Cardiac muscle cell (in vitro differentiated cells and primary cell): ENCODE measurements around the gene SMAD2. TPM values are rescaled to one million over a fixed set of nuclear protein-coding genes. Genes with fewer than 3 reads are reported as not detected.
A peak's percentile ranks its signal among the peaks of the same experiment; 100 is the strongest.
"Not testable (repeated sequence)": the region's sequence is repeated elsewhere in the genome, so short reads cannot be mapped to it uniquely, and the experiment has no call there.

Source experiments
- DNase-seq, 2 donors: peaks; one replicate each; pipeline versions ENCODE4 v3.0.0 to v3.0.0-alpha.2; 2010 to 2017; ENCODE audit warnings: low read depth in 1 of 2, low spot score in 1 of 2
- H3K27ac ChIP-seq: fragments of 200-600 bp; sonication (generic); 2 replicates; pipeline ENCODE4 v1.5.1; 2016
- H3K27me3 ChIP-seq: fragments of 200-600 bp; sonication (generic); 2 replicates; pipeline ENCODE4 v1.6.0; 2016; ENCODE audit warnings: control low read depth
- H3K36me3 ChIP-seq: fragments of 200-600 bp; sonication (generic); 2 replicates; pipeline ENCODE4 v1.5.1; 2016; ENCODE audit warnings: control low read depth
- H3K4me1 ChIP-seq: fragments of 200-600 bp; sonication (generic); 2 replicates; pipeline ENCODE4 v1.8.1; 2017; ENCODE audit warnings: low read depth, mild to moderate bottlenecking, mixed run types
- H3K4me3 ChIP-seq: fragments of 200-600 bp; sonication (generic); 2 replicates; pipeline ENCODE4 v1.5.1; 2016; ENCODE audit warnings: mild to moderate bottlenecking
- H3K9me3 ChIP-seq: fragments of 200-600 bp; sonication (generic); 2 replicates; pipeline ENCODE4 v1.5.1; 2017; ENCODE audit warnings: low read depth, mild to moderate bottlenecking, control low read depth
- CTCF ChIP-seq: IDR thresholded peaks from 2 replicates; pipeline ENCODE4 v1.5.1; 2012; ENCODE audit warnings: low read depth, mild to moderate bottlenecking, low read length
- polyA plus RNA-seq: library from polyadenylated mRNA; unstranded; fragments of >200 nt; fragmentation: Nextera tagmentation; extraction: Ambion mirVana; gene quantifications from 2 replicates; pipeline ENCODE4 v1.2.1, GENCODE V29; 2016
- total RNA-seq: library from RNA; depleted of rRNA; stranded (reverse); fragments of >200 nt; gene quantifications from 2 replicates; pipeline ENCODE4 v1.2.3, GENCODE V29; 2016

SMAD2 gene
- total and polyA plus RNA-seq, 2 experiments from 2014 or later, result 84.6 to 85.8 TPM

- no peak overlapping the region for H3K27ac ChIP-seq
- no peaks in the 10 kb centered on the region for H3K9me3 ChIP-seq
- no peaks in the 10 kb centered on the region for H3K27me3 ChIP-seq
- TF ChIP-seq CTCF, result no peak
- H3K4me1 ChIP-seq, result no peaks in the 10 kb centered on the region
- H3K4me3 ChIP-seq, result no peak overlapping the region
- peaks cover 36% of the 10 kb centered on the region for H3K36me3 ChIP-seq
- no peak for DNase-seq
Observed at GRCh38 chr18:47842836-47843235, 87.6 kb downstream of the SMAD2 start.

- H3K4me3 ChIP-seq, result no peak overlapping the region
- no peaks in the 10 kb centered on the region for H3K4me1 ChIP-seq
- no peak overlapping the region for H3K27ac ChIP-seq
- H3K27me3 ChIP-seq, result no peaks in the 10 kb centered on the region
- H3K9me3 ChIP-seq, result no peaks in the 10 kb centered on the region
- DNase-seq, result no peak
- peaks cover 25% of the 10 kb centered on the region for H3K36me3 ChIP-seq
- TF ChIP-seq CTCF, result no peak
Observed at GRCh38 chr18:47838396-47838795, 92.1 kb downstream of the SMAD2 start.

- peak in 1 of 2 donors; percentile 22 for DNase-seq
- no peak for TF ChIP-seq CTCF
- Histone ChIP-seq H3K36me3 (peaks cover 10% of the 10 kb centered on the region), H3K27ac (no peak overlapping the region), H3K27me3 (no peaks in the 10 kb centered on the region), H3K9me3 (no peaks in the 10 kb centered on the region), H3K4me1 (no peaks in the 10 kb centered on the region), H3K4me3 (no peak overlapping the region)
Observed at GRCh38 chr18:47832348-47832747, 98.1 kb downstream of the SMAD2 start.

DNA sequence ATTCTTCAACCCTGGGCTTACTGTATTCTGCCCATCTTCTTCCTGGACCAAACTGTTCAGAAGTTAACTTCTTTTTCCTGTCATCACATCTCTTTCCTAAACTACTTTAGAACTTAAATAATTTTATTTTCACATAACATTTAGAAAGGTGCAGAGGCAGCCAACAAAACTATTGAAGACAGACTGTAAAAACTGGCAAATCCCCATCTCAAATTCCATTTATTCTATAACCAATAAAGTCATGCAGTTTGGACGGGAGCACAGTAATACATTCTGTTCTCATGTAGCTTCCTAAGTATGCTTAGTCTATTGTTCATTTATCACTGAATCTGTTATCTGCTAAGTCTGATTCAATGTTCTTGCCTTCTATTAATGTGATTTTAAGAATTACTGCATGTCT, 99.1 kb downstream of the SMAD2 start:
- peak in 1 of 2 donors; percentile 7 for DNase-seq
- H3K4me1 ChIP-seq, result peaks cover under 1% of the 10 kb centered on the region

DNA sequence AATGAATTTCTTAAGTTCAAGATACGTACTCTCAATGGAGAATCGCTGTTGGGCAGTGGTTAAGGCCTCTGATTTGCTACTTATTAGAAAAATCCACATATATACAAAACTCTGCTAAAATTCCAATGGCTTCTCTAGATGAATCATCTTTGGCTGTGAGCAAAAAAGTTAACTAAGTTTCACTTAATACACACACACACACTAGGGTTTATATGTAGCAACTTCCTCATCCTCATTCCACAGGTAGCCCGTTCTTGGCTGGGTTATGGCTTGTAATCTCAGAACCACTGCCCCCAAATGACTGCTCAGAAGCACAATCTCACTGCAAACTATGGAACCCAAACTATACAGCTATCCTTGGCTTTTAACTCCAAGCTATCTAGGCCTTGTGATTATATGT, 99.7 kb downstream of the SMAD2 start:
- DNase-seq, result peak in 1 of 2 donors; percentile 15
- no peak for TF ChIP-seq CTCF

More for the DNA sequence above, 99.1 kb downstream of the SMAD2 start:
- Histone ChIP-seq H3K36me3 (peaks cover 10% of the 10 kb centered on the region), H3K27me3 (no peaks in the 10 kb centered on the region), H3K9me3 (no peaks in the 10 kb centered on the region), H3K27ac (no peak overlapping the region), H3K4me3 (no peak overlapping the region)
- no peak for TF ChIP-seq CTCF

DNA sequence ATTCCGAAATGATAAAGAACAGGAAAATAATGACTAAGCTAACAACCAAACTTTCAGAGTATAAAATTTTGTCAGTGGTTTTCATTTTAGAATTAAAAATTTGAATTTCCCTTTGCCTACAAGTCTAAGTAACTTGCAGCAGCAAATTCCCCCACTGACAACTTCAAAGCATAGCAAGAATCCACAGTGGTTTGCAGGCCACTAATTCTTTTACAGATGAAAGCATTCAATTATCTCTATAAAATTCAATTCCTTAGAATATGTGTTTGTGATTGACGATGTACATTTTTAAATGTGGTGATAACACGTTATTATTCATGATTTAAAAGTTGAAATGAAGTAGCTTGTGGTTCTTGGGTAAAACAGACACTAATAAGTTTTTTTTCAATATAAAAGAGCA, 100.6 kb downstream of the SMAD2 start:
- H3K9me3 ChIP-seq, result no peaks in the 10 kb centered on the region
- H3K27me3 ChIP-seq, result no peaks in the 10 kb centered on the region
- no peak overlapping the region for H3K27ac ChIP-seq
- peaks cover 9% of the 10 kb centered on the region for H3K4me1 ChIP-seq
- H3K36me3 ChIP-seq, result peaks cover 7% of the 10 kb centered on the region
- DNase-seq, result no peak
- TF ChIP-seq CTCF, result no peak
- H3K4me3 ChIP-seq, result no peak overlapping the region

More for the DNA sequence above, 99.7 kb downstream of the SMAD2 start:
- no peaks in the 10 kb centered on the region for H3K27me3 ChIP-seq
- peaks cover 10% of the 10 kb centered on the region for H3K36me3 ChIP-seq
- H3K9me3 ChIP-seq, result no peaks in the 10 kb centered on the region
- no peak overlapping the region for H3K4me3 ChIP-seq
- H3K27ac ChIP-seq, result no peak overlapping the region
- peaks cover 6% of the 10 kb centered on the region for H3K4me1 ChIP-seq

GRCh38 chr18:47828031-47828430, 102.4 kb downstream of the SMAD2 start:
- not testable (repeated sequence) for H3K36me3 ChIP-seq, H3K27ac ChIP-seq, H3K27me3 ChIP-seq, H3K9me3 ChIP-seq, H3K4me3 ChIP-seq, DNase-seq, H3K4me1 ChIP-seq
